H1 (cell line): ENCODE results near the gene PGAP2. TPM values are rescaled to one million over a fixed set of nuclear protein-coding genes. Genes with fewer than 3 reads are reported as not detected.

Source experiments
- BACH1 ChIP-seq: IDR thresholded peaks from 2 replicates; pipeline ENCODE4 v1.6.1; 2012; ENCODE audit warnings: low read length, improper control_type of control experiment
- CBX5 ChIP-seq: fragments of 300-800, 300-1000 bp; sonication (generic); IDR thresholded peaks from 2 replicates; pipeline ENCODE4 v1.7.1; 2016; ENCODE audit warnings: antibody characterized with exemption, low read length, low read depth
- CBX8 ChIP-seq: fragments of 300-800, 300-1000 bp; sonication (generic); IDR thresholded peaks from 2 replicates; pipeline ENCODE4 v1.7.1; 2016; ENCODE audit warnings: low read depth, low read length, borderline replicate concordance
- CEBPB ChIP-seq: IDR thresholded peaks from 2 replicates; pipeline ENCODE4 v1.6.1; 2012; ENCODE audit warnings: low read depth, low read length
- CHD2 ChIP-seq: IDR thresholded peaks from 2 replicates; pipeline ENCODE4 v1.6.1; 2012; ENCODE audit warnings: low read length, improper control_type of control experiment
- CREB1 ChIP-seq: IDR thresholded peaks from 2 replicates; pipeline ENCODE4 v1.6.1; 2012; ENCODE audit warnings: inconsistent platforms
- CTBP2 ChIP-seq: IDR thresholded peaks from 2 replicates; pipeline ENCODE4 v1.7.0; 2011; ENCODE audit warnings: borderline replicate concordance, mild to moderate bottlenecking, moderate library complexity, mixed read lengths, low read length; ENCODE audit not compliant: insufficient read depth, insufficient read length
- EP300 ChIP-seq, 2 experiments: IDR thresholded peaks; 1 replicate in 1 of 2; 2 replicates in 1 of 2; pipeline ENCODE4 v1.6.1; 2011 to 2012; ENCODE audit warnings: low read depth in 2 of 2, low read length in 2 of 2, mild to moderate bottlenecking in 2 of 2, borderline replicate concordance in 1 of 2, inconsistent platforms in 1 of 2, moderate library complexity in 1 of 2
- GTF2F1 ChIP-seq: IDR thresholded peaks from 2 replicates; pipeline ENCODE4 v1.6.1; 2012; ENCODE audit warnings: low read depth, low read length, improper control_type of control experiment, borderline replicate concordance
- JUND ChIP-seq: IDR thresholded peaks from 2 replicates; pipeline ENCODE4 v1.6.1; 2011; ENCODE audit warnings: mild to moderate bottlenecking, improper control_type of control experiment, low read length
- KDM1A ChIP-seq: fragments of 200-600, 300-600 bp; sonication (generic); IDR thresholded peaks from 2 replicates; pipeline ENCODE4 v1.7.1; 2016; ENCODE audit warnings: mild to moderate bottlenecking, low read length, borderline replicate concordance
- MAFK ChIP-seq: IDR thresholded peaks from 2 replicates; pipeline ENCODE4 v1.6.1; 2012; ENCODE audit warnings: low read depth, mild to moderate bottlenecking, improper control_type of control experiment, low read length
- POU5F1 ChIP-seq: IDR thresholded peaks from 2 replicates; pipeline ENCODE4 v1.6.1; 2011; ENCODE audit warnings: low read depth, mild to moderate bottlenecking, low read length, moderate library complexity
- RAD21 ChIP-seq, 2 experiments: IDR thresholded peaks in 1 of 2; conservative IDR thresholded peaks in 1 of 2; 2 replicates each; pipeline ENCODE4 v1.6.1; 2011; ENCODE audit warnings: low read depth in 2 of 2, low read length in 2 of 2, improper control_type of control experiment in 1 of 2, inconsistent platforms in 1 of 2, mild to moderate bottlenecking in 1 of 2, moderate library complexity in 1 of 2
- RFX5 ChIP-seq: IDR thresholded peaks from 2 replicates; pipeline ENCODE4 v1.6.1; 2011; ENCODE audit warnings: low read depth, low read length, improper control_type of control experiment, borderline replicate concordance
- SAP30 ChIP-seq: fragments of 300-600 bp; sonication (generic); IDR thresholded peaks from 2 replicates; pipeline ENCODE4 v1.7.1; 2012; ENCODE audit warnings: low read length, moderate library complexity, mild to moderate bottlenecking, inconsistent platforms; ENCODE audit not compliant: insufficient read depth, insufficient replicate concordance
- SIN3A ChIP-seq, 2 experiments: IDR thresholded peaks in 1 of 2; conservative IDR thresholded peaks in 1 of 2; 2 replicates each; pipeline ENCODE4 v1.6.1; 2011 to 2012; ENCODE audit warnings: low read length in 2 of 2, improper control_type of control experiment in 1 of 2, low read depth in 1 of 2, mild to moderate bottlenecking in 1 of 2
- SP1 ChIP-seq: IDR thresholded peaks from 2 replicates; pipeline ENCODE4 v1.6.1; 2011; ENCODE audit warnings: low read depth, low read length
- SRF ChIP-seq: IDR thresholded peaks from 2 replicates; pipeline ENCODE4 v1.6.1; 2011; ENCODE audit warnings: mild to moderate bottlenecking, low read depth, low read length, moderate library complexity
- TAF1 ChIP-seq: IDR thresholded peaks from 2 replicates; pipeline ENCODE4 v1.6.1; 2011; ENCODE audit warnings: mild to moderate bottlenecking, low read depth, low read length
- YY1 ChIP-seq: IDR thresholded peaks from 2 replicates; pipeline ENCODE4 v1.6.1; 2011; ENCODE audit warnings: low read depth, mild to moderate bottlenecking, low read length
- polyA plus RNA-seq, 7 experiments: library from polyadenylated mRNA; depleted of rRNA in 3 of 7; stranded (reverse) in 5 of 7; unstranded in 2 of 7; fragments of >200 nt in 5 of 7; fragments of 200-250 nt in 2 of 7; gene quantifications; 1 replicate in 5 of 7; 2 replicates in 1 of 7; 4 replicates in 1 of 7; pipeline versions ENCODE4 v1.2.1 to v1.2.3, GENCODE V29; 2011 to 2013; ENCODE audit warnings: missing spikeins in 2 of 7, mixed read lengths in 2 of 7
- total RNA-seq: library from RNA; stranded (reverse); fragmentation: NEBNext Ultra II Directional; extraction: Animal tissue kit (Norgen Biotek cat#: 25700); gene quantifications from 2 replicates; pipeline ENCODE4 v1.2.1, GENCODE V29; 2021
- TF ChIP-seq, protein P1 (sequence below): IDR thresholded peaks from 2 replicates; pipeline ENCODE4 v1.6.1; 2011; ENCODE audit warnings: low read length, improper control_type of control experiment

Gene PGAP2
- total and polyA plus RNA-seq, 2 of the 8 experiments (the other 6 are each of a cell fraction or from before 2014, with no cell fraction given), result 56.5 to 106 TPM

DNA sequence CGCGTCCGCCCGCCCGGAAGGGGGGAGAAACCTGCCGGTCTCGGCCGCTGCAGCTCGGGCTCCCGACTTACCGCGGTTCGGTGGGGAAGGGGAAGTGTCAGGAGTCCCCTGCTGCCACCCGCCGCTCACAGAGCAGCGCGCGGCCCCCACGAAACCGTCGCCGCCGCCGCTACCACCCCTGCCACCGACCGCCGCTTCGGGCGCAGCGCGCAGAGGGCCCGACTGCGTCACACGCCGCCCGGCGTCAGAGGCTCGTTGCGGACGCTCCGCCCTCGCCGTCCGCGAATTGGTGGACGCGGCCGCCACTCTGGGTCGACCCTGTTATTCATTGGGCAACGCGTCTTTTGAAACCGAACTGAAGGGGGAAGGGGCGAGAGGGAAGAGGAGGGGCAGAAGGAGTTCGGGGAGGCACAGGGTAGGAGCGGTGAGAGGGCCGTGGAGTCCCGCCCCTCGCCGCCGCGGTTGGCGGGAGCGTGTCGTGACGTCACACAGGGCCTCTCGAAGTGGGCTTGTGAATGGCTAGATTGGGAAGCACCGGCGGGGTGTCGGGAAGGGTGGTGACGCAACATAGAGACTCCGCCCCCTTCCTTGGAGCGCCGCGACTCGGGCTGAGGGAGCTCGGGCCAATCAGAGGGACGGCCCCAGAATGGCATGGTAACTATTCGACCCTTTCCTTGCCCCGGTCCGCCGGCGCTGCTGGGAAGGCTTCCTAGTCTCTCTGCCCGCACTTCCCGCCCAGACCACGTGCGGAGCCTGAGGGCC is 10.8 kb upstream of the PGAP2 start, which contains the start of gene NUP98 (continued):
- TF ChIP-seq CREB1 (peak; percentile 93), MAFK (no peak), CBX5 (no peak), RFX5 (peak; percentile 40; the same call in 1 of the 2 replicates), KDM1A (no peak), POU5F1 (no peak), RAD21 (IDR thresholded peaks at IDR 0.05 in 1 of 2, conservative IDR thresholded peaks at IDR 0.05 in 1 of 2; ENCODE audit: low read depth in 2 of 2, low read length in 2 of 2) (no peak), SP1 (peak; percentile 90), CTBP2 (peak; percentile 5), YY1 (peak; percentile 54; the same call in 1 of the 2 replicates), CBX8 (no peak), CEBPB (peak; percentile 98), TAF1 (peak; percentile 87), CHD2 (peak; percentile 86), SRF (no peak), EP300 (IDR thresholded peaks at IDR 0.05; ENCODE audit: borderline replicate concordance in 1 of 2, low read depth in 2 of 2, low read length in 2 of 2) (no peak; a peak in 1 of 3 replicates), JUND (peak; percentile 91), SAP30 (no peak), GTF2F1 (peak; percentile 49; the same call in 1 of the 2 replicates), SIN3A (conservative IDR thresholded peaks at IDR 0.05 in 1 of 2, IDR thresholded peaks at IDR 0.05 in 1 of 2; ENCODE audit: low read depth in 1 of 2, low read length in 2 of 2) (peak in 1 of 2 experiments; percentile 49; a peak in 3 of 4 replicates), BACH1 (no peak)
- TF ChIP-seq, protein P1, sequence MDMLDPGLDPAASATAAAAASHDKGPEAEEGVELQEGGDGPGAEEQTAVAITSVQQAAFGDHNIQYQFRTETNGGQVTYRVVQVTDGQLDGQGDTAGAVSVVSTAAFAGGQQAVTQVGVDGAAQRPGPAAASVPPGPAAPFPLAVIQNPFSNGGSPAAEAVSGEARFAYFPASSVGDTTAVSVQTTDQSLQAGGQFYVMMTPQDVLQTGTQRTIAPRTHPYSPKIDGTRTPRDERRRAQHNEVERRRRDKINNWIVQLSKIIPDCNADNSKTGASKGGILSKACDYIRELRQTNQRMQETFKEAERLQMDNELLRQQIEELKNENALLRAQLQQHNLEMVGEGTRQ, result peak; percentile 73
